Measurements from ENCODE around the gene C17orf114.

C17orf114 gene

GRCh38 chr17:4788807-4789700 lies 13.1 kb downstream of the C17orf114 start, which contains the start of gene GLTPD2:
GLTPD2 (plus strand) TSS chr17:4788964; CDS start chr17:4789012, 48 bp downstream.
- Histone ChIP-seq H3K36me3 (ENCODE audit: insufficient read depth, low read length) (no peaks in the 10 kb centered on the region), H3K9me3 (ENCODE audit: low read length) (no peaks in the 10 kb centered on the region), H2AFZ (ENCODE audit: low read length) (peak within 1 kb of the TSS; percentile 95), H4K20me1 (ENCODE audit: insufficient read depth, low read length) (no peaks in the 10 kb centered on the region), H3K27ac (ENCODE audit: low read depth, low read length, poor library complexity, severe bottlenecking) (no peak within 1 kb of the TSS), H3K4me3 (ENCODE audit: low read depth, low read length, poor library complexity, severe bottlenecking) (peak within 1 kb of the TSS; percentile 68), H3K4me1 (ENCODE audit: insufficient read depth, low read length, poor library complexity, severe bottlenecking) (peaks cover 13% of the 10 kb centered on the region), H3K4me2 (ENCODE audit: low read length) (peak within 1 kb of the TSS; percentile 78), H3K79me2 (ENCODE audit: insufficient read depth, low read depth, low read length) (no peaks in the 10 kb centered on the region), H3K9me2 (ENCODE audit: insufficient read depth, low read length) (no peaks in the 10 kb centered on the region)
- TF ChIP-seq EZH2phosphoT487 (IDR thresholded peaks at IDR 0.05; ENCODE audit: borderline replicate concordance, low read depth, low read length) (no peak), CTCF (conservative IDR thresholded peaks at IDR 0.05; ENCODE audit: low read length) (no peak)
- DNase-seq (ENCODE audit: low spot score), result no peak
- intact Hi-C loops (cut with micrococcal nuclease; ENCODE audit: unreplicated experiment), result no loop called here
- no TSS peak for BruUV-seq (replicated peaks)
- CTCF ChIA-PET (ENCODE audit: unreplicated experiment), result interaction anchor here (0.8 kb wide), 1 partner anchor 54 kb away, joined by 3 read pairs; no protein-coding TSS in a partner anchor
- POLR2A ChIA-PET, result interaction anchor here (0.6 to 0.7 kb wide), 2 partner anchors 10 to 158 kb away, joined by 3 read pairs; no protein-coding TSS in a partner anchor

GRCh38 chr17:4788159-4788806 lies 13.8 kb downstream of the C17orf114 start:
- H3K79me2 ChIP-seq (ENCODE audit: insufficient read depth, low read depth, low read length), result no peaks in the 10 kb centered on the region
- H3K9me3 ChIP-seq (ENCODE audit: low read length), result no peaks in the 10 kb centered on the region
- DNase-seq (ENCODE audit: low spot score), result no peak
- no peak overlapping the region for H3K27ac ChIP-seq (ENCODE audit: low read depth, low read length, poor library complexity, severe bottlenecking)
- H3K36me3 ChIP-seq (ENCODE audit: insufficient read depth, low read length), result no peaks in the 10 kb centered on the region
- peaks cover 13% of the 10 kb centered on the region for H3K4me1 ChIP-seq (ENCODE audit: insufficient read depth, low read length, poor library complexity, severe bottlenecking)
- no peak overlapping the region for H3K4me2 ChIP-seq (ENCODE audit: low read length)
- no TSS peak for BruUV-seq (replicated peaks)
- no peak for TF ChIP-seq CTCF (conservative IDR thresholded peaks at IDR 0.05; ENCODE audit: low read length)
- TF ChIP-seq EZH2phosphoT487 (IDR thresholded peaks at IDR 0.05; ENCODE audit: borderline replicate concordance, low read depth, low read length), result no peak
- intact Hi-C loops (cut with micrococcal nuclease; ENCODE audit: unreplicated experiment), result no loop called here
- H3K9me2 ChIP-seq (ENCODE audit: insufficient read depth, low read length), result no peaks in the 10 kb centered on the region
- ChIA-PET CTCF (ENCODE audit: unreplicated experiment) (no interaction called here), POLR2A (no interaction called here)
- H4K20me1 ChIP-seq (ENCODE audit: insufficient read depth, low read length), result no peaks in the 10 kb centered on the region
- H2AFZ ChIP-seq (ENCODE audit: low read length), result no peak overlapping the region
- H3K4me3 ChIP-seq (ENCODE audit: low read depth, low read length, poor library complexity, severe bottlenecking), result no peak overlapping the region

Measured in OCI-LY7 (cell line).